Measurements from ENCODE around the gene PPP1CA. TPM values are rescaled to one million over a fixed set of nuclear protein-coding genes. Genes with fewer than 3 reads are reported as not detected.
A peak's percentile ranks its signal among the peaks of the same experiment; 100 is the strongest.

Gene PPP1CA
- polyA plus RNA-seq, 2 of the 4 experiments (the other 2 are of a cell fraction) = 174 to 208 TPM

DNA sequence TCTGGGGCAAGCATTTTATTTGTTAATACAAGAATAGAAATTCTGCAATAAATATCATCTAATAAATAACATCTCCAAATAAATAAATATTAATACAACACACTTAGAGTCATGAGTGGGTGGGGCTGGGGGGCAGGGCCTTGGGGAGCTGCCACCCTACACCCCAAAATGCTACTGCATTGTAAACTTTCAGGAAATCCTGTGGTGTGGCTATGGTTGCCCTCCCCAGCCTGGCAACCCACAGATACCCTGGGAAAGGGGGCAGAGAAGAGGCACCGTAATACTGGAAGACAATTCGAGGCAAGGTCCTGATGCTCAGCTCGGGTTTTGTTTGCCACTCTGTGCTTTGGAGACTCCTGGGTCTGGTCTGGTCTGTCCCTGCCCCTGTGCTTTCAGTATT, 37.5 kb downstream of the PPP1CA start:
- H3K4me2 ChIP-seq = no peak overlapping the region
- H3K4me1 ChIP-seq = peaks cover 73% of the 10 kb centered on the region
- no peak overlapping the region for H3K4me3 ChIP-seq
- TF ChIP-seq CTCF (IDR thresholded peaks at IDR 0.05) (no peak), JUNB (IDR thresholded peaks at IDR 0.05) (no peak), POLR2AphosphoS2 (conservative IDR thresholded peaks at IDR 0.05; ENCODE audit: low read length) (peak; percentile 21; the same call in 1 of the 2 replicates), TFCP2L1 (CRISPR knock-in tag; IDR thresholded peaks at IDR 0.05) (no peak), CHD4 (IDR thresholded peaks at IDR 0.05; ENCODE audit: borderline replicate concordance) (no peak), ZNF302 (CRISPR knock-in tag; IDR thresholded peaks at IDR 0.05) (no peak)
- TF ChIP-seq, protein P1, sequence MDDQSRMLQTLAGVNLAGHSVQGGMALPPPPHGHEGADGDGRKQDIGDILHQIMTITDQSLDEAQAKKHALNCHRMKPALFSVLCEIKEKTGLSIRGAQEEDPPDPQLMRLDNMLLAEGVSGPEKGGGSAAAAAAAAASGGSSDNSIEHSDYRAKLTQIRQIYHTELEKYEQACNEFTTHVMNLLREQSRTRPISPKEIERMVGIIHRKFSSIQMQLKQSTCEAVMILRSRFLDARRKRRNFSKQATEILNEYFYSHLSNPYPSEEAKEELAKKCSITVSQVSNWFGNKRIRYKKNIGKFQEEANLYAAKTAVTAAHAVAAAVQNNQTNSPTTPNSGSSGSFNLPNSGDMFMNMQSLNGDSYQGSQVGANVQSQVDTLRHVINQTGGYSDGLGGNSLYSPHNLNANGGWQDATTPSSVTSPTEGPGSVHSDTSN (IDR thresholded peaks at IDR 0.05) = 0 out of 2 replicates have a peak, but pooled peaks have one; percentile 15
- 92% methylated on average over 3 of the region's 3 CpGs for WGBS (ENCODE audit: missing lambda C conversion rate)
- H3K9me3 ChIP-seq = no peaks in the 10 kb centered on the region
- ChIA-PET POLR2A (interaction anchor here (2.0 kb wide), 1 partner anchor 10 kb away, joined by 11 read pairs; the partner anchor contains the start of gene CLCF1), CTCF (interaction anchor here (0.9 to 46.2 kb wide), 3 partner anchors 6 to 98 kb away, joined by 3 to 1913 read pairs (median 1913); partner anchors contain the start of genes CLCF1, GRK2, POLD4 and PPP1CA)
- DNase-seq (ENCODE audit: low read depth in 1 of 2, low spot score in 1 of 2) (no peak), ATAC-seq (no peak), FAIRE-seq (no peak)
- peak overlapping the region in 1 of 2 experiments; percentile 100; a peak in 3 of 6 replicates for H3K27ac ChIP-seq

DNA sequence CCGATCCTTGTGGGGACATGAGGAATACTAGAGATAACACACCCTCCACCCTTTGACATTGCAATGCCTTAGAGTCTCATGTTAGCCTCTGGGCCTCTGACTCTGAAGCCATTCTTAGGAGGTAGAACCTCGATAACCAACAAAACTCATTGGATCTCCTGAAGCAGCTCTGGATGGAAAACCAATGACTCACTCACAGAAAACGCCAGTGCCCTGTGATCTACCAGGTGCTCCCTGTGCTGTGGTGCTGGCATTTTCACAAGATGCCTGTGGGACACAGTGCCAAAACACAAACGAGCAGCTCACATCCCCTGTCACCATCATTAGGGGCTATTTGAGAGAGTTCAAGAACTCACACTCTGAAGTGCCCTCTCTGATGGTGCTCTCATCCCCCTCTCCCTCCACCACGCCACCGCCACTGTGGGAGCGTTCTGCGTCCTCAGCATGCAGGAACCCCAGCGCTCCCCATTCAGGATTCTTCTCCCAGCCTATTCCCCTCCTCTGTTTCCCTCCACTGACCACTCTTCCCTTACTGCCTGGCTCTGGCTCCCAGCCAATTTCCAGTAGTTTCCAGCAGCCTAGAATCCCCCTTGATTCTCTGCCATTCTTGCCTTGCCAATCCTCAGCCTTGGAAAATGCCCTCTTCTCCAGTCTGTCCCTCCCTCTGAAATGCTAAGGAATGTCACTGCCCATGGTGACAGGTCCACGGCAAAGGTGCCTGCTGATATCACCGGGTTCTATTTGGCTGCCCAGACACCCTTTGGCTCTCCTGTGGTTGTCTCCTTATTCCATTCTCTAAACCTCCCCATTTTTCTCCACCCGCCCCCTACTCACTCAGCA, 43.6 kb downstream of the PPP1CA start:
- 64% methylated on average over 12 of the region's 12 CpGs for WGBS (ENCODE audit: missing lambda C conversion rate)
- TF ChIP-seq MAZ (IDR thresholded peaks at IDR 0.05; ENCODE audit: borderline replicate concordance, low read depth, low read length) (no peak), FOSB (CRISPR knock-in tag; IDR thresholded peaks at IDR 0.05) (no peak), JUN (IDR thresholded peaks at IDR 0.05) (peak in 1 of 2 experiments; percentile 27; a peak in 1 of 5 replicates), HDAC2 (IDR thresholded peaks at IDR 0.05) (no peak), FOSL2 (IDR thresholded peaks at IDR 0.05) (peak; percentile 12; the same call in 1 of the 2 replicates), FOSL2 (CRISPR knock-in tag; IDR thresholded peaks at IDR 0.05) (peak; percentile 63), ATOH8 (CRISPR knock-in tag; IDR thresholded peaks at IDR 0.05; ENCODE audit: low read depth) (no peak), BCL3 (IDR thresholded peaks at IDR 0.05) (no peak), EHMT2 (IDR thresholded peaks at IDR 0.05; ENCODE audit: low read depth) (no peak), HMGXB4 (CRISPR knock-in tag; IDR thresholded peaks at IDR 0.05; ENCODE audit: borderline replicate concordance) (no peak)
- TF ChIP-seq, protein P1 (IDR thresholded peaks at IDR 0.05) = peak; percentile 64; the same call in 1 of the 2 replicates
- TF ChIP-seq, protein P2, sequence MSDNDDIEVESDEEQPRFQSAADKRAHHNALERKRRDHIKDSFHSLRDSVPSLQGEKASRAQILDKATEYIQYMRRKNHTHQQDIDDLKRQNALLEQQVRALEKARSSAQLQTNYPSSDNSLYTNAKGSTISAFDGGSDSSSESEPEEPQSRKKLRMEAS (IDR thresholded peaks at IDR 0.05) = 0 out of 2 replicates have a peak, but pooled peaks have one; percentile 28
- H3K27ac ChIP-seq = peak overlapping the region; percentile 93 to 98
- peak; percentile 43 to 61 for DNase-seq (ENCODE audit: low read depth in 1 of 2, low spot score in 1 of 2)
- FAIRE-seq = no peak
- H3K9me3 ChIP-seq = no peaks in the 10 kb centered on the region
- ATAC-seq = no peak
- H3K4me1 ChIP-seq = peaks cover 72% of the 10 kb centered on the region
- H3K4me3 ChIP-seq = no peak overlapping the region
- H3K4me2 ChIP-seq = peak overlapping the region; percentile 93
- CTCF ChIA-PET = interaction anchor here (1.8 to 20.0 kb wide), 4 partner anchors 13 to 111 kb away, joined by 6 to 1913 read pairs (median 43); partner anchors contain the start of genes CLCF1, PPP1CA, RAD9A and TBC1D10C
- POLR2A ChIA-PET = interaction anchor here (0.8 to 8.3 kb wide), 4 partner anchors 15 to 44 kb away, joined by 4 to 172 read pairs (median 68); partner anchors contain the start of genes CLCF1, PPP1CA and RAD9A
